PC-3 (cell line): ENCODE results near the gene ST6GALNAC4.

ENCODE experiments used
- CTCF ChIP-seq: fragments of 300-600 bp; sonication (generic); conservative IDR thresholded peaks from 2 replicates; pipeline ENCODE4 v1.5.1; 2017; ENCODE audit warnings: antibody characterized with exemption, low read depth, mild to moderate bottlenecking, low read length
- EZH2 ChIP-seq: fragments of 300-600 bp; sonication (generic); IDR thresholded peaks from one replicate; pipeline ENCODE4 v1.6.1; 2017; ENCODE audit warnings: antibody characterized with exemption, mild to moderate bottlenecking, low read length; ENCODE audit not compliant: unreplicated experiment
- EZH2phosphoT487 ChIP-seq: fragments of 300-600 bp; sonication (generic); IDR thresholded peaks from 2 replicates; pipeline ENCODE4 v1.6.1; 2018; ENCODE audit warnings: mild to moderate bottlenecking, antibody characterized with exemption, low read length, borderline replicate concordance

GRCh38 chr9:127931092-127931881 lies 14.4 kb upstream of the ST6GALNAC4 start:
- no peak for TF ChIP-seq CTCF
- TF ChIP-seq EZH2phosphoT487 = no peak
- no peak for TF ChIP-seq EZH2
